B cell (primary cell): Measurements from ENCODE around the gene KIF1A. TPM values are rescaled to one million over a fixed set of nuclear protein-coding genes. Genes with fewer than 3 reads are reported as not detected.

Experiments
- ATAC-seq: fragments of 200-7000 bp; cut with Tn5 transposase; one replicate; pipeline ENCODE4 v1.10.0; 2021; ENCODE audit warnings: low read depth, mild to moderate bottlenecking, moderate number of reproducible peaks, moderate library complexity
- CTCF ChIA-PET: fragments of 350-600 bp; sonication (Branson Sonifier 250); formaldehyde crosslinking; loops from one replicate; lab custom pipeline; 2021; ENCODE audit warnings: antibody characterized with exemption, inconsistent platforms; lab: Charles Lee
- POLR2A ChIA-PET: fragments of 350-600 bp; sonication (Branson Sonifier 250); formaldehyde crosslinking; loops from one replicate; lab custom pipeline; 2021; ENCODE audit warnings: antibody characterized with exemption; lab: Charles Lee
- DNase-seq: peaks from one replicate; pipeline ENCODE4 v3.0.0; 2013
- H2AFZ ChIP-seq: 2 replicates; pipeline ENCODE4 v1.6.1; 2012; ENCODE audit warnings: mild to moderate bottlenecking, low read depth, low read length; ENCODE audit not compliant: insufficient read depth, poor library complexity, severe bottlenecking
- H3K27ac ChIP-seq, 2 donors: 1 replicate in 1 of 2; 2 replicates in 1 of 2; pipeline ENCODE4 v1.5.1; 2012 to 2013; ENCODE audit warnings: low read length in 2 of 2, mild to moderate bottlenecking in 2 of 2, moderate library complexity in 1 of 2
- H3K27me3 ChIP-seq, 4 experiments: fragments of 200-600 bp in 1 of 4; sonication (generic) in 1 of 4; replicated peaks in 1 of 4; 1 replicate in 2 of 4; 2 replicates in 2 of 4; pipeline versions ENCODE4 v1.6.1 to v1.7.0; 2013 to 2016; ENCODE audit warnings: low read length in 3 of 4, mild to moderate bottlenecking in 2 of 4, mixed read lengths in 1 of 4, moderate library complexity in 1 of 4; ENCODE audit not compliant: insufficient read depth in 4 of 4, control insufficient read depth in 3 of 4; ENCODE audit errors: control extremely low read depth in 1 of 4
- H3K36me3 ChIP-seq, 2 experiments: replicated peaks in 1 of 2; 1 replicate in 1 of 2; 2 replicates in 1 of 2; pipeline versions ENCODE4 v1.6.1 to v1.7.1; 2013; ENCODE audit warnings: low read length in 1 of 2; ENCODE audit not compliant: insufficient read depth in 2 of 2, control insufficient read depth in 1 of 2; ENCODE audit errors: control extremely low read depth in 1 of 2, extremely low read depth in 1 of 2
- H3K4me1 ChIP-seq, 2 donors: fragments of 200-600 bp in 1 of 2; sonication (generic) in 1 of 2; 1 replicate in 1 of 2; 2 replicates in 1 of 2; pipeline versions ENCODE4 v1.5.1 to v1.6.1; 2013 to 2017; ENCODE audit warnings: low read length in 2 of 2; ENCODE audit not compliant: control insufficient read depth in 2 of 2, insufficient read depth in 2 of 2
- H3K4me2 ChIP-seq: replicated peaks from 2 replicates; pipeline ENCODE3; 2012; ENCODE audit warnings: mild to moderate bottlenecking, low read depth, low read length; ENCODE audit not compliant: poor library complexity, severe bottlenecking
- H3K4me3 ChIP-seq, 5 experiments: fragments of 200-600 bp in 1 of 5; sonication (generic) in 1 of 5; 1 replicate in 3 of 5; 2 replicates in 2 of 5; pipeline versions ENCODE4 v1.5.1 to v1.7.0; 2011 to 2016; ENCODE audit warnings: low read length in 4 of 5, mild to moderate bottlenecking in 4 of 5, low read depth in 2 of 5, control low read depth in 1 of 5, moderate library complexity in 1 of 5; ENCODE audit not compliant: insufficient read depth in 1 of 5; ENCODE audit errors: control extremely low read depth in 1 of 5, extremely low read depth in 1 of 5
- H3K79me2 ChIP-seq: fragments of 200-600 bp; sonication (generic); one replicate; pipeline ENCODE4 v1.6.0; 2016; ENCODE audit warnings: low read length; ENCODE audit not compliant: control insufficient read depth, insufficient read depth
- H3K9ac ChIP-seq: fragments of 200-600 bp; sonication (generic); 2 replicates; pipeline ENCODE4 v1.6.1; 2017; ENCODE audit warnings: mild to moderate bottlenecking, low read length, moderate library complexity
- H3K9me3 ChIP-seq, 3 donors: one replicate each; pipeline versions ENCODE4 v1.6.1 to v1.7.1; 2013; ENCODE audit warnings: low read length in 2 of 3; ENCODE audit not compliant: control insufficient read depth in 2 of 3, insufficient read depth in 1 of 3; ENCODE audit errors: control extremely low read depth in 1 of 3
- H4K20me1 ChIP-seq: 2 replicates; pipeline ENCODE4 v1.6.0; 2012; ENCODE audit warnings: mild to moderate bottlenecking, low read length; ENCODE audit not compliant: insufficient read depth, control insufficient read depth, poor library complexity, severe bottlenecking
- H3K27ac Mint-ChIP-seq: one replicate; pipeline ENCODE4 v1.8.0; 2021; ENCODE audit warnings: mixed read lengths
- H3K27me3 Mint-ChIP-seq: one replicate; pipeline ENCODE4 v1.8.0; 2021; ENCODE audit warnings: mixed read lengths
- H3K4me1 Mint-ChIP-seq: one replicate; pipeline ENCODE4 v1.8.0; 2021; ENCODE audit warnings: mixed read lengths
- H3K4me3 Mint-ChIP-seq: one replicate; pipeline ENCODE4 v1.8.0; 2021; ENCODE audit warnings: mixed read lengths
- H3K9me3 Mint-ChIP-seq: one replicate; pipeline ENCODE4 v1.8.0; 2022; ENCODE audit warnings: mixed read lengths; ENCODE audit not compliant: insufficient read depth
- CTCF ChIP-seq: fragments of 200-600 bp; IDR thresholded peaks from one replicate; pipeline ENCODE4 v1.8.0; 2022; ENCODE audit warnings: antibody characterized with exemption, mild to moderate bottlenecking
- EZH2 ChIP-seq: IDR thresholded peaks from 2 replicates; pipeline ENCODE4 v1.6.1; 2012; ENCODE audit warnings: borderline replicate concordance, low read depth, mild to moderate bottlenecking, moderate library complexity, low read length; ENCODE audit not compliant: insufficient read depth, poor library complexity, severe bottlenecking
- WGBS: methylation state at CpG from one replicate; pipeline ENCODE4 v1.1.5; 2013; ENCODE audit warnings: missing lambda C conversion rate; ENCODE audit not compliant: insufficient coverage; 5-methylcytosine and 5-hydroxymethylcytosine counted together
- intact Hi-C: fragments of 100-400 bp; cut with micrococcal nuclease; formaldehyde crosslinking; loops from one replicate; pipeline ENCODE4 v1.10.0; 2022
- polyA plus RNA-seq: library from polyadenylated mRNA; depleted of rRNA; stranded (reverse); fragments of >200 nt; gene quantifications from 2 replicates; pipeline ENCODE4 v1.2.3, GENCODE V29; 2012
- total RNA-seq, 2 donors: library from RNA; stranded (reverse); fragments of 120-200 nt in 1 of 2; gene quantifications; 1 replicate in 1 of 2; 2 replicates in 1 of 2; pipeline versions ENCODE4 v1.2.3 to v1.2.4, GENCODE V29; 2013 to 2022

Gene KIF1A
- total and polyA plus RNA-seq, 2 donors (not counting 1 experiment from before 2014, with no cell fraction given): not detected

- ATAC-seq (no peak), DNase-seq (no peak)
- H3K4me3 ChIP-seq: no peak overlapping the region
- Mint-ChIP-seq H3K27ac (no peak overlapping the region), H3K4me1 (no peaks in the 10 kb centered on the region), H3K9me3 (no peaks in the 10 kb centered on the region), H3K4me3 (no peak overlapping the region), H3K27me3 (no peaks in the 10 kb centered on the region)
- H3K79me2 ChIP-seq: no peaks in the 10 kb centered on the region
- H3K9me3 ChIP-seq: no peaks in the 10 kb centered on the region
- no peak overlapping the region for H3K27ac ChIP-seq
- no peaks in the 10 kb centered on the region for H3K4me1 ChIP-seq
- H2AFZ ChIP-seq: no peak overlapping the region
- no peak overlapping the region for H3K4me2 ChIP-seq
- ChIA-PET CTCF (no interaction called here), POLR2A (no interaction called here)
- no peaks in the 10 kb centered on the region for H4K20me1 ChIP-seq
- H3K36me3 ChIP-seq: no peaks in the 10 kb centered on the region
- no peaks in the 10 kb centered on the region for H3K27me3 ChIP-seq
- TF ChIP-seq EZH2 (no peak), CTCF (no peak)
- H3K9ac ChIP-seq: no peak overlapping the region
- intact Hi-C loops: no loop called here
- 93% methylated on average over 7 of the region's 7 CpGs for WGBS
Measured at GRCh38 chr2:240768216-240768615, 51.8 kb downstream of the KIF1A start.

GRCh38 chr2:240767341-240767740, 52.7 kb downstream of the KIF1A start:
- Histone ChIP-seq H3K4me2 (no peak overlapping the region), H2AFZ (no peak overlapping the region), H3K4me3 (no peak overlapping the region), H3K4me1 (no peaks in the 10 kb centered on the region), H4K20me1 (no peaks in the 10 kb centered on the region), H3K9me3 (no peaks in the 10 kb centered on the region), H3K27ac (no peak overlapping the region), H3K79me2 (no peaks in the 10 kb centered on the region), H3K9ac (no peak overlapping the region), H3K27me3 (no peaks in the 10 kb centered on the region), H3K36me3 (no peaks in the 10 kb centered on the region)
- ChIA-PET POLR2A (no interaction called here), CTCF (no interaction called here)
- intact Hi-C loops: no loop called here
- Mint-ChIP-seq H3K27ac (no peak overlapping the region), H3K4me3 (no peak overlapping the region), H3K9me3 (no peaks in the 10 kb centered on the region), H3K27me3 (no peaks in the 10 kb centered on the region), H3K4me1 (no peaks in the 10 kb centered on the region)
- TF ChIP-seq EZH2 (no peak), CTCF (no peak)
- WGBS: 87% methylated on average over 5 of the region's 5 CpGs
- ATAC-seq: no peak
- no peak for DNase-seq
